ENCODE results near the gene FAM83F.
"Not testable (repeated sequence)": the region's sequence is repeated elsewhere in the genome, so short reads cannot be mapped to it uniquely, and the experiment has no call there.

Gene FAM83F

DNA sequence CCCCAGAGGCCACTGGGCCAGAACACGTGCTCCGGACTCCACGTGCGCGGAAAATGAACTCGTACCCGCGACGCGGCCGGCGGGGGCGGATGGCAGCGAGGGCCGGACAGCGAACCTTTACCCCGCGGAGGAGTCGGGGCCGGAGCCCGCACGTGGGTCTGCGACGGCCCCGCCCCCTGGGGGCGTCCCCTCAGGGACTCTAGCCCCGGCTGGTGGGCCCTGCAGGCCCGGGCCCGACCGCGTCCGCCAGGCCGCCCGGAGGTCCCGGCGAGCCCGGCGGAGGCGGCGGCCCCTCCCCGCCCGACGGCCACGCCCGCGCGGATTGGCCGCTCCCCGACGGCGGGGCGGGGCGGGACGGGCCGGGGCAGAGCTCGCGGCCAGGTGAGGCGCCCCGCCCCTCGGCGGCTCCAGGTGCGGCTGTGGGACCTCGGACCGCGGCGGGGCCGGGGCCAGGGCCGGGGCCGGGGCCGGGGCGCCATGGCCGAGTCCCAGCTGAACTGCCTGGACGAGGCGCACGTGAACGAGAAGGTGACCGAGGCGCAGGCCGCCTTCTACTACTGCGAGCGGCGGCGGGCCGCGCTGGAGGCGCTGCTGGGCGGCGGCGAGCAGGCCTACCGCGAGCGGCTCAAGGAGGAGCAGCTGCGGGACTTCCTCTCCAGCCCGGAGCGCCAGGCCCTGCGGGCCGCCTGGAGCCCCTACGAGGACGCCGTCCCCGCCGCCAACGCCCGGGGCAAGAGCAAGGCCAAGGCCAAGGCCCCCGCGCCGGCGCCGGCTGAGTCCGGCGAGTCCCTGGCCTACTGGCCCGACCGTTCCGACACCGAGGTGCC is at the start of gene FAM83F:
Gene FAM83F, plus strand, starts transcription at position 389 of the 827 bp plus-strand sequence. Its CDS starts 89 bp downstream, at position 478.
- no peak for DNase-seq (ENCODE audit: low read depth)

DNA sequence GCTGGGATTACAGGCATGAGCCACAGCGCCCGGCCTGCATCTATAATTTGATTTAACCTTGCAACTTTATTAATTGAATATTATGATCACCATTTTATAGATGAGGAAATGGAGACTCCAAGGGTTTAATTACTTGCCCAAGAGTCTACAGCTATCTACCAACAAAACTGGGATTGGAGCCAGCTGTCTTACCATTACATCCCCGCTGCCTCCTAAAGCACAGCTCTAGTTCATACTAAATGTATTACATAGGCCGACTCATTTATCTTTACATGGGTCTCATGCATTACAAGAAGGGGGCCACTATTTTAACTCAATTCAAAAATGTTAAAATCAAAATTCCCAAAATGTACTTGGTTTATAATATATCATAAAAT is 48.6 kb upstream of the FAM83F start:
- no peak for DNase-seq (ENCODE audit: low read depth)

DNA sequence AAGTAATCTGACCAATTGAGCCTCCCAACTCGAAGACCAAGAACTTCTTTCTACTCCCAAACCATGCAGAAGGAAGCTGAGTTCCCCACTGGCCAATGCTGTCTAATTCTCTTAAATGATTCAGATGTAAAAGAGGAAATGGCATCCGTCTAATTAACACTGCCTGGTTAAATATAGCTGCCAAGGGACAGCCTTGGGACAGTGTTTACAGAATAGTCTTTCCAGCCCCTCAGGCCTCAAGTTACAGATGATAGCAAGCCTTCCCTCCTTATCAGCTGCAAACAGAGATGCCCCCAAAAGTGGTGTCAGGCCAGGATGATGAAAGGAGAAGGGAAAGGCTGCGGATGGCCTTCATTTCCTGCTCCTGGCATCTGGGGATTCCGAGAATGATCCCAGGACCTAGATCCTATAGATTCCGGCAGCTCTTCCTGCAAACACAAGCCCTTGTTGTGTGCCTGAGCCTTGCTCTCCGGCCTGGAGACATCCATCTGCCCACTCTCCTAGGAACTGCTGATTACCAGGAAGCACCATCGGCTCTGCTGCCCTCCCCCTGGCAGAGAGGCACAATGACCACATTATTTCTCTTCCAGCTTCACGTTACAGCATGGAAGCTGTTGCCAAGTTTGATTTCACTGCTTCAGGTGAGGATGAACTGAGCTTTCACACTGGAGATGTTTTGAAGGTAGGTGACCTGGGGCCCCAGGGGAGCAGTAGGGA is 48.1 kb upstream of the FAM83F start:
- DNase-seq (ENCODE audit: low read depth), result no peak

DNA sequence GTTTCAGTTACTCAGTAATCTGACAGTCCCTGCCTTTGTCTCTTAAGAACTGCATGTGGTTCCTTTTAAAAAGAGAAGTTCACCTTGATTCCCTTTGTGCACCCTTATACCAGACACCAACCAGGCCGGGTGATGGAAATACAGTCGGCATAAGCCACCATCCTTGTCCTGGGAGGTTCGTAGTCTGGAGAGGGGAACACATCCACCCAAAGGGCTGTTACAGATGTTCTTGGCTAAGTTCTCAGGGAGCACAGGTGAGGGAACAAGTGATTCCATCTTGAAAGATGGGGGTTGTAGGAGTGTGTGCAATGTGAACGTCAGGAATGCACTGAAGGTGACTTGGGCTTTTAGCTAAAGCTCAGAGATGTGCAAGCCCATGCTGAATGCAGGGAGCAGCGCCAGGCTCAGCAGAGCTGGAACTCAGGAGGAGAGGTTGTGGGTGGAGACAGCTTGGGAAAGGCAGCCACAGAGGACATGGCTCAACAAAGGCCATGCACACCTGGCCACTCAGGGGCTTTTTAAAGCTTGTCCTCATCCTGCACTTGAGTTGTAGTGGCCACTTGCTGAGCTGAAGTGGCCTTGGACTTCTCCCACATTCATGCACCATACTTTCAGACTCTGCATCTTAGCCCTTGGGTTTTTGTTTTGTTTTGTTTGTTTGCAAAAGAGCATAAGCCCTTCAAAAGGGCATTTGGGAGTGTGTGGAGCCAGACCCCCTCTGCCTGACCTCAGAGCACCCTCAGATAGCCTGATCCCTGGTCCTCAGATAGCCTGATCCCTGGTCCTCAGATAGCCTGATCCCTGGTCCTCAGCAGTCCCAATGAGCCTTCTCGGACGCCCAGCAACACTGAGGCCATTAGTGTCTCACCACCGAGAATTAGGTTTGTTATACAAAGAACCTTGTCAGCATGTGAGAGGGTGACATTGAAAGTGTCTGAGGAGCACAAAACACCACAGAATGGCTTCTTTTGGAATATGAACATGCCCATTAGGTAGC is 47.2 kb upstream of the FAM83F start:
- no peak for DNase-seq (ENCODE audit: low read depth)

DNA sequence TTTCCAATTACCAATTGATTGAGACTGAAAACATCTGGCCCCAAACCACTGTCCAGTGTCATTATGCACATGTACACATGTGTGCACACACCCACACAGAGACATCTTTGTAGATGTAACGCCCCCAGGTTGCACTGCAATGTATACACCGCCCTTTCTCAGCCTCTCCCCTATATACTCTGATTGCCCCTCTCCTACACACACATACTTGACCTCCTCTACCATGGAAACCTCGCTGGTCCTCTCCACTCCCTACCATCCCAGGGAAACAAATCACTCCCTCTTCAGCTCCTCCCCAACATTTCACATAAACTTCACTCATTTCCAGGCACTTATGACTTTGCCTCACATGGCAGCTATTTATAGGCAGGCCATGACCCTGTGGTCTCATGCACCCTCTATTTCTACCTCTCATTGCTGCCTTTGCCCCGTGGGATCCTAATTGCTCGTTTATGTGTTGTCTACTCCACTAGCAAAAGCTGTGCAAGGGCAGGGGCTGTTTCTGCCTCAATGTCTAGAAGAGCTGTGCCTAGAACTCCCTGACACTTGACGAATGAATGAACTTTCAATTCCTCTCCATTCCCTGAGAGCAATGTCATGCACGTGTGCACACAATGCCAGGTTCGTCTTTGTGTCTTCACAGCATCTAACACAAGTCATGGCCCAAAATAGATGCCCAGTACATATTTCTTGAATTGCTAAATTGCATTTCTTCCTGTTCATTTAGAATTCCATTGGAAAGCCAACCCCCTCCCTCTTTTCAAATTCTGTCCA is 44.6 kb upstream of the FAM83F start:
- no peak for DNase-seq (ENCODE audit: low read depth)

DNA sequence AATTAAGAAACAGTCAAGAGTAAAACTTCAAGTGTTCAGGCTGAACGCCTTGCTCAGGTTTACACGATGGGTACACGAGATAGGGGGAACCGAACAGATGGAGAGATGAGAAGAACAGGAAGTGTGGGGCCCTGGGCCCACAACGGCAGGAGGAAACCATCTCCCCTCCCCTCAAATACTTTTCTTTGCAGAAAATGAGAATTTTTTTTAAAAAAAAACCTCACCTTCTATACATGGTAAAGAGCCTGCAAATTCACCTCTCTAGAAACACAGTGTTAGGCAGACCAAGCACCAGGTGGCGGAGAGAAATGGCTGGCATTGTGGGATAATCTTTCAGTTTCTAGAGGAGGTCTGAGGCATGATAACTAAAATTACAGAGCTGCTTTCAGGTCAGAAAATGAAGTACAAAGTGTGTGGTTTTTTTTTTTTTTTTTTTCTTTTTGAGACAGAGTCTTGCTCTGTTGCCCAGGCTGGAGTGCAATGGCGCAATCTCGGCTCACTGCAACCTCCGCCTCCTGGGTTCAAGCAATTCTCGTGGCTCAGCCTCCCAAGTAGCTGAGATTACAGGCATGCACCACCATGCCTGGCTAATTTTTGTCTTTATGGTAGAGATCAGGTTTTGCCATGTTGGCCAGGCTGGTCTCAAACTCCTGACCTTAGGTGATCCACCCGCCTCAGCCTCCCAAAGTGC is 43.0 kb upstream of the FAM83F start:
- DNase-seq (ENCODE audit: low read depth), result not testable (repeated sequence)

DNA sequence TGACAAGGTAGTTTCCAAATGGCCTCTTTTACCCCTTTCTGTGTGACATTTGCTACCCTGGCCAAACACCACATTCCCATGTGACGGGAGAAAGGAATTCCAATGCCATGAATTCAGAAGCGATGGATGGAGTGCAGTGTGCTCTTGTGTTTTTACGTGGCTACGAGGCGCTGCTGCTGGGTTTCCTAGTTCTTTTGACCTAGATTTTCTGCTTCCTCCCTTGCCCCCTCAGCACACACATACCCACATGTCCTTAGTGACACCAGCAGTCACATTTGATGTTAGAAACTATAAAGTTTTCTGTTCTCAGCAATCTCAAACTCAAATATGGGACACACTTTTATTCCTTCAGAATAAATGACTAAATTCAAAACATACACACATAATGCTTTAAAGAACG is 42.4 kb upstream of the FAM83F start:
- no peak for DNase-seq (ENCODE audit: low read depth)

DNA sequence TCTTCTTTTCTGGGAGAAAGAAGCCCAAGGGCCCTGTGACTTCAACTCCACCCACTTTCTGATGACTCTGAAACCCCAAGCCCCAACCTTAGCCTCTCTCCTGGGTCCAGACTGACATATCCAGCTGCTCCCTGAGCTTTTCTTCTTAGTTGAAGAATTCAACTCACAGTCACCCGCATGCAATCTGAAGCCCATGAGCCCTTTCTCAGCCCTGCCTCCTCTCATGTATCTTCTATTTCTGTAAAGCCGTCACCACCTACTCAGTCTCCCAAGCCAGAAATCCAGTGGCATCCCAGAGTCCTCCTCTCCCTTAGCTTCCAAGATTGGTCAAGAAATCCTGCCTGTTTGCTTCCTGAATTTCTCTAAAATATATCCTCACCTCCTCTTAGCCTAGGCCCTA is 41.7 kb upstream of the FAM83F start:
- DNase-seq (ENCODE audit: low read depth), result no peak

DNA sequence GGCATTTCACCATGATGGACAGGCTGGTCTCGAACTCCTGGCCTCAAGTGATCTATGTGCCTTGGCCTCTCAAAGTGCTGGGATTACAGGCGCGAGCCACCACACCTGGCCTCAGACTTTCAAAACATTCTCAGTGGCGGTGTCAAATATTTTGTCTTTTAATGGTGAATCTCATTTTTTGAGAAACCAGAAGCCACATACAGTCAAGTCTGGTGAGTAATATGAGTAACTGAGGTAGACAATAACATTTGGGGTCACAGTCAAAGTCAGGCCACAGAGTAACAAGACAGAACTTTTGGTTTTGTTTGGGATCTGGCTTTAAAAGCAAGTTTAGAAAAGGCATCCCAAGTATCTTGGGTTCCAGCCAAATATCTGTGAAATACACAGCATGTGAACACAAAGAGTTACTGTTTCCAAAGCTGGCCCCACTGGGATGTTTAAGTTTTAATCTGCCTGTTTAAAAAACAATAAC is 40.1 kb upstream of the FAM83F start:
- DNase-seq (ENCODE audit: low read depth), result peak; percentile 60

DNA sequence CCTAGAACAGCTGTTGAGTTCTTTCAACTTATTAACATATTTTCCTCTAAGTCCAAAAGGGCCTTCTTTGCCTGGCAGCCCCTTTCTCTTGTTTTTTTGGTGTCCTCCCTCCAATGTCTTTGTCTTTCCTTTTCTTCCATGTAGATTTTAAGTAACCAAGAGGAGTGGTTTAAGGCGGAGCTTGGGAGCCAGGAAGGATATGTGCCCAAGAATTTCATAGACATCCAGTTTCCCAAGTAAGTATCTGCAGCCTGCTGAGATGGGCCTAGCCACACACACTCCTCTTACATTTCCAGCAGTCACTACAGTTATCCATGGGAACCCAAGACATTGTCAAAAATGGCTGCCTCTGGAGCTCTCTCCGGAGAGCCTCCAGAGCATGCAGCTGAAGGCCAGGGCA is 39.1 kb upstream of the FAM83F start:
- no peak for DNase-seq (ENCODE audit: low read depth)

DNA sequence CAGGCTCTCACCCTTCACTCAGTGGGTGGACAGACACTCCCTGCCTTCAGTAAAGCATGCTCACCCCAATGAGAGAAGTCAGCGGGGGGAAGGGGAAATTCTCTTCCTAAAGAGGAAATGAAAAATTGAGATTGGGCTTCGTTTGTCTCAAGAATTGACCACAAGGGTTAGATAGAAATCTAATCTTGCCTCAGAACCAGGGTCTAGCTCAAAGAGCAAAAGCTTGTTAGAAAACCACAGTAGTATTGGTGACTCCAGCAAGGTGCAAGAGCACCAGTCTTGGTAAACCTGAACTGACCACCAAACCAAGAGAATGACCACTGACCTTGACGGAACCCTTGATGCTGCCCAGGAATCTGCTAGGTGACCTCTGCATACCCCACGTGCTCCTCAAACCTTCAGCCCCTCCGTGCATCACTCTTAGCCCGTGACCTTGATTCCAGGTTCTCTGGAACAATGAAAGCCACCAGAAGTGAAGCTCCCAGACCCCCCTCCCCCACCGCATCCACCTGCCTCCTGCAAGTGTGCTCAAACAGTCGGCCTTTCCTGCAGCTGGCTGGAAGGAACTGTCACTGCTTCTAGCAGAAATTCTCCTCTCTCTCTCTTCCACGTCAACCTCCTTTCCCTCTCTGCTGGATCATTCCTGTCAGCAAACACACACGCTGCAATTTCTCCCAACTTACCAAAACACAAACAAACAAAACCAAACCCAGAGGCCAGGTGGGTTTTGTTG is 37.7 kb upstream of the FAM83F start:
- DNase-seq (ENCODE audit: low read depth), result no peak

DNA sequence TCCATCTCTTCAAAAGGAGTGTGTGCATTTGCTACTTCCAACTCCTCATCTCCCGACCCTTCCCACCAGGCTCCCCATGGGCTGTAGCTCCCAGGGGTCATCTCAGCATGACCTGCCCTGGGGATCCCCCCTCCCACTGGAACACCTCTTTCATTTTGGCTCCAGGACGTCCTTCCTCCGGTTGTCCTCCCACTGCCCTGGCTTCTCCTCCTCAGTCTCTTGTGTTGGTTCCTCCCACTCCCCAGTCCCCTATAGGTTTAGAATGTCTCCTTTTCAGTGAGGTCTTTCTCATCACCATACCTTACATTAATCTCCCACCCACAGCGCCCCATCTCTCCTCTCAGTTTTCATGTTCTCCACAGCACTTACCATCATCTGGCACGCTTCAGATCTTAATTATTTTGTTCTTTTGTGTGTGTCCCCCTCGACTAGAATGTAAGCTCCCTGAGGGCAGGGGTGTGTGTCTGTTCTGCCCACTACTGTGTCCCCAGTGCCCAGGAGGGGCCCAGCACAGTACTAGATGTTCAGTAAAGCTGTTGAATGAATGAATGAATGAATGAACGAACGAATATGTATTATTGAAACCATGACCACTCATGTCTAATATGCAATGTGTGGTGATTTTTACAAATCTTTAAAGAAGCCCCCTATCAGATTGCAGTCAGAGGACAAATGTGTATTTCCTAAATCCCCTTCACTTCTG is 36.6 kb upstream of the FAM83F start:
- DNase-seq (ENCODE audit: low read depth), result no peak

DNA sequence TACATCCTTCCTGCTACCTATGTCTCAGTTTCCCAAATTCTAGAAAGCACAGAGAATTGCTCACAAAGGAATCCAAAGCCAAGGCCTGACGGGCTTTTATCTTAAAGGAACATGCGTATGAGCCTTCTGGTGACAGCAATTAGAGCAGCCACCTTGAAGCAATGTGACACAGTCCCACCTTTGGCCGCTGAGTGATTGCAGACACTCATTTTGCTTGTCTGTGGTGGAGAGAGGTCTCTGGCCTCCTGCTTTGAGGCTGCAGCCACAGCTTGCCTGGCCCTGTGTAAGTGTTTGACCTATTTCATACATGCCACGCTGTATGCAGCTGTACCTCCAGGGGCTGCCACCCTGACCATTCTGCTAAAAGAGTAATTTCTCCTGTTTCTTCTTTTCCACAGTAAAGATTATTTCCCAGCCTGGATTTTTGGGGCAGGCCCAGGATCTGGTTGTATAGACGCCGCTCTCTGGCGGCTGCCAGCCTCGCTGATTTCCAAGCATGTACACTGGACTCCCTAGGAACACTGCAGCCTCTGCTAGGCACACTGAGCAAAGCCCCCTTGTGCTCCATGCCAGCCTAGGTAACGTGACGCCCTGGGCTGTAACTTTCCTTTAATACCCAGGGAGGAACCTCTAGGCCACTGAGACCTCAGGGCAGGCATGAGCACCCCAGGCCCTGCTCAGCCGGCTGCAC is 35.7 kb upstream of the FAM83F start:
- DNase-seq (ENCODE audit: low read depth), result no peak

DNA sequence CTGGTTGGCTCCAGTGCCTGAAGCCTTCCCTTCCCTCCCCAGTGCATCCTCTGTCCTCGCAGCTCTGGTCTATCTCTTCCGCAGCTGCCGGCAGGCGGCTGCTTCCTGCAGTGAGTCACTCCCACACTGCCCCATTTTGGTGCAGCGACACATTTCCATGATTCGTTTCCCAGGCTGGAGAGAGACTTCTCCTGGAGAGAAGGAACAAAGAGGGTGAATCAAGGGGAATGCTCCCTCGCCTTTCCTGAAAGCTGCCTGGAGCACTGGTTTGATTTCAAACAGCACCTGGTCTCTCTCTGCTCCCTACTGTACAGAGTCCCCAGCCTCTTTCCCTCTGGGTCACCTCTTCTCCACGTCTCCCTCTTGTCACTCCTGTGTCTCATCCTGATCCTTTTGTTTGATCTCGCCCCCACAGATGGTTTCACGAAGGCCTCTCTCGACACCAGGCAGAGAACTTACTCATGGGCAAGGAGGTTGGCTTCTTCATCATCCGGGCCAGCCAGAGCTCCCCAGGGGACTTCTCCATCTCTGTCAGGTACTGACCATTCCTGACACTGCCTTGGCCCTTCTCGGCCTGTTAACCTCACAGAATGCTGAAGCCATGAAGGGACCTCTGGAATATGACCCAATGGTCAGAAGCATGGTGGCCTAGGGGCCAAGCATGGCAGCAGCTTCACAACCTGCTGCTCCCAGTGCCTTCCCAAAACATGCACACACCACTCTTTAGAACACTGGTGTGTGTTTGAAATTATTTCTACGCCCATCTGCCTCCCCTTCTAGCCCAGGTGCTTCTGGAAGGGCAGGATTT is 34.9 kb upstream of the FAM83F start, which contains the start of gene TMA7B:
Gene TMA7B, plus strand, starts transcription at position 758 of the 808 bp plus-strand sequence. CDS start 3,978 bp downstream, outside the sequence.
- DNase-seq (ENCODE audit: low read depth), result peak; percentile 81

DNA sequence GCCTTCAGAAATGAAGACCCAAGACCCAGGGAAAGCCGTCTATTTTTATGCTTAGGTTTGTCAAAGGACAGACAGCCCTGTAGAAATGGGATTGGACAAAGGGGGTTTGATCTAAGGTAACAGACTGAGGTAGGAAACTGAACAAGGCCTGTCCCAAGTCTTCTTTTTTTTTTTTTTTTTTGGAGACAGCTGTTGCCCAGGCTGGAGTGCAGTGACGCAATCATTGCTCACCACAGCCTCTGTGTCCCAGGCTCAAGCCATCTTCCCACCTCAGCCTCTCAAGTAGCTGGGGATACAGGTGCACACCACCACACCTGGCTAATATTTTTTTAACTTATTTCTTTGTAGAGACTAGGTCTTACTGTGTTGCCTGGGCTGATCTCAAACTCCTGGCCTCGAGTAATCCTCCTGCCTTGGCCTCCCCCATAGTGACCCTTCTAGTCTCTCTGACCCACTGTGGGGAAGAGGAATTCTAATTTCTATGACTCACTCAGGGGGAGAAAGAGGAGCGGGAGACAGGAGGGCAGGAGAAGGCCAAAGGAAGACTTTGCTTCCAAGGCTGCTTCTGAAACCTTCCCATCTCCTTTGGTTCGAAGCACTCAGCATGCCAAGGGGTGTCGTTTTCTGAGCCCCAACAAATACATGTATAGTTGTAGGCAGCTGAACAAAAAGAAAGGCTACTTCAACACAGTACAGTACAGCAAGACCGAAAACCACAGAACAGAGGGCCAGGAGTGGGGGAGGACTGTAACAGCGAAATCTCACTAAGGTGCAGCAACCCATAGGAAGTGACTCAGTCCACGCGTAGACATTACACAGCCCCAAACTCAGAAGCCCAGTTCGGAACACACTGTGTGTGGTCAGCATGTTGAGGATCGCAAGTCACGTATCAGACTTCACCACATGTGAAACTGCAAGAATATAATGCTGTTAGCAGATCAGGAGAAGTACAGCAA is 33.7 kb upstream of the FAM83F start:
- peak; percentile 97 for DNase-seq (ENCODE audit: low read depth)

DNA sequence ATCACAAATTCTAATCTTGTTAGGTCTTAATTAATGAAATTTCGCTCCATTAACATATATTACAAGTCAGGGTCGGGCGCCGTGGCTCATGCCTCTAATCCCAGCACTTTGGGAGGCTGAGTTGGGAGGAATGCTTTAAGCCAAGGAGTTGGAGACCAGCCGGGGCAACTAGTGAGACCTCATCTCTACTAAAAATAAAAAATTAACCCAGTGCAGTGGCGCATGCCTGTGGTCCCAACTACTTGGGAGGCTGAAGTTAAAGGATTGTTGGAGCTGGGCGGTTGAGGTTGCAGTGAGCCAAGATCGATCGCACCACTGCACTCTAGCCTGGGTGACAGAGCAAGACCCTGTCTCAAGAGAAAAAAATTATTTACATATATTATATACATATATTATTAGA is 32.7 kb upstream of the FAM83F start:
- no peak for DNase-seq (ENCODE audit: low read depth)

DNA sequence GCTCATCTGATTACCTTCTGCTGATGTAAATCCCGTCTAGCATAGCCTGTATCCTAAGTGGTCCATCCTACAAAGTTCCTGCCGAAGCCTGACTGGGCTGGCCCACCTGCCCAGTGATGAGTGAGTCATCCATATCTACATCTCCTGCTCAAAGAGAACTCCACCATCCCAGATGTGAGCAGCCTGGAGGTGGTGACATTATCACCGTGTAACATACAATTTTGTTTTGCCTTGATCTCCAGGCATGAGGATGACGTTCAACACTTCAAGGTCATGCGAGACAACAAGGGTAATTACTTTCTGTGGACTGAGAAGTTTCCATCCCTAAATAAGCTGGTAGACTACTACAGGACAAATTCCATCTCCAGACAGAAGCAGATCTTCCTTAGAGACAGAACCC is 29.0 kb upstream of the FAM83F start:
- no peak for DNase-seq (ENCODE audit: low read depth)

Measured in ELR (cell line).